GM15510 (cell line): ENCODE results near the gene CD1E.

Source experiments
- POLR2A ChIP-seq: IDR thresholded peaks from 3 replicates; pipeline ENCODE4 v1.6.1; 2011; ENCODE audit warnings: borderline replicate concordance; ENCODE audit not compliant: insufficient read length; ENCODE audit errors: extremely low read depth

CD1E gene

DNA sequence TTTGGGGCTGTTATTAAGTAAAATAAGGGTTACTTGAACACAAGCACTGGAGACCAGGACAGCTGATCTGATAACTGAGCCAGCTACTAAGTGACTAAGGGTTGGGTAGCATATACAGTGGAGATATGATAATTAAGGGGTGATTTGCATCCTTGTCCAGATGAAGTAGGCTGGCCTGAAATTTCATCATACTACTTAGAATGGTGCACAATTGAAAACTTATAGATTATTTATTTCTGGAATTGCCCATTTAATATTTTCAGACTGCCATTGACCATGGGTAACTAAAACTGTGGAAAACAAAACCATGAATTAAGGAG, 18.5 kb upstream of the CD1E start:
- no peak for TF ChIP-seq POLR2A

- no peak for TF ChIP-seq POLR2A
Observed at GRCh38 chr1:158354255-158354654, 561 bp downstream of the CD1E start.

- no peak for TF ChIP-seq POLR2A
Observed at GRCh38 chr1:158355773-158356285, 2.1 kb downstream of the CD1E start.

GRCh38 chr1:158356616-158357015, 2.9 kb downstream of the CD1E start:
- TF ChIP-seq POLR2A, result no peak

DNA sequence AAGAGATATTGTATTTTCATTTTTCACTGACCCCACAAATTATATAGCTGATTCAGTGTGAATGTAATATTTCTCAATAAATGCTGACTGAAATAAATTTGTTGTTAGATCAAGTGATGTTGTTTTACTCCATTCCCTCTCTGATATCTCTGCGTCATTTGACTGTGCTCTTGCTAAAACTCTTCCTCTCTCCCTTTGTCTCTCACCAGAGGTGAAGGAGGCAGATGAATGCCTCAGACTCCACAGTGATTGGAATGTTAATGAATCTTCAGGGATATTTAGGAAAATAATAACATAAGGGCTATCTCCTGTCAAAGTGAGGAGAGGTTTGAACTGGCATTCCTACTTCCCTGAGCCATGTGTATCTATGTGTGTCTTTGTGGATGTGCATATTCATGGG, 3.7 kb downstream of the CD1E start:
- TF ChIP-seq POLR2A, result no peak

- TF ChIP-seq POLR2A, result no peak
Observed at GRCh38 chr1:158362482-158362881, 8.8 kb downstream of the CD1E start.

DNA sequence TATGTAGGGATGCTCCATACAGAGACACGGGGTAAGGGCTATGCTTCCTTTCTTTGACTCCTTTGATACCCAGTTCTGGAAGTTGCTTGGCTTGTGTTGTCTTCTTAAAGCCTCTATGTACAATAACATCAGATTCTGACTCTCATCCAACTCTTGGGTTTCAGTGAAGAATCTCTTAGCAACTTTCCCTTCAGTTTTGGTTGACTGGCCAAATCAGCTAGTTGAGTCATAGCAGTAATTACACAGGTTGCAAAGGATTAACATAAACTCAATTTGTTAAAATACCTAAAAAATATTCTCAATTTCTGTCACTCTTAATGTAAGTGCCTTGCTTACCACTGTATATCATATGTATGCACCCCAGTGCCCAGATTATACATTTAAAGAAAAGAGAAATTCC, 9.2 kb downstream of the CD1E start:
- TF ChIP-seq POLR2A, result no peak

GRCh38 chr1:158366783-158367182, 13.1 kb downstream of the CD1E start:
- TF ChIP-seq POLR2A, result no peak

DNA sequence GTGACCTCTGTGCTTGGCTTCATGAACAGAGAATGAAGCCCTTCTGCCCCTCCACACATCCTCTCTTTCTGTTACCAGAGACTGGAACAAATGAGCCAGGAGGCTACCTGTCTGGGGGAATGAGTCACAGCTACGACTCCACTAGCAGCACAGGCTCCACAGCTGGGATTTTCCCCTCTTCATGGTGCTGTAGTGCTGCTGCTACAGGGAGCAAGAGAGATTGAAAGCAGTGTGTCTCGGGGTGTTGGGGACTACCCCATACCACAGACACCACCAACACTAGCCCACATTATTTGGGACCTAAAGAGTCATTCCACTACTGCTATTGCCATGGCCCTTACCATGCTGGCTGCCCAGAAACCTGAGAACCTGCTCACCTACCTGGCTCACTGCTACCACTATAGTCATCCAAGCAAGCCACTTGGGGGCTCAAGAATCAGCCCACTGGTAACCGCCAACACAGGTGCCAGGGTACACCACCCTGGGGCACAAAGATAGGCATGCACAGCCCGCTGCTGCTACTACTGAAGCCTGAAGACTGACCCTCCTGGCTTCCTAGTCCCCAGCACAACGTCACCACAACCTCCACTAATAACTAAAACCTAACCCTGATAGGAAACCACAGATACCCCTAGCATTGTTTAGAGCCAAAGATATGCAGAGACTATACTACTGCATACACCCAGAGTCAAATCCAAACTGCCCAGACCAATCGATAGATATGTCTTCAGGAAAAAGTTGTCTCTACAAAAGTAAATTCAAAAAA, 17.7 kb downstream of the CD1E start:
- no peak for TF ChIP-seq POLR2A

GRCh38 chr1:158374860-158375259, 21.2 kb downstream of the CD1E start:
- no peak for TF ChIP-seq POLR2A

DNA sequence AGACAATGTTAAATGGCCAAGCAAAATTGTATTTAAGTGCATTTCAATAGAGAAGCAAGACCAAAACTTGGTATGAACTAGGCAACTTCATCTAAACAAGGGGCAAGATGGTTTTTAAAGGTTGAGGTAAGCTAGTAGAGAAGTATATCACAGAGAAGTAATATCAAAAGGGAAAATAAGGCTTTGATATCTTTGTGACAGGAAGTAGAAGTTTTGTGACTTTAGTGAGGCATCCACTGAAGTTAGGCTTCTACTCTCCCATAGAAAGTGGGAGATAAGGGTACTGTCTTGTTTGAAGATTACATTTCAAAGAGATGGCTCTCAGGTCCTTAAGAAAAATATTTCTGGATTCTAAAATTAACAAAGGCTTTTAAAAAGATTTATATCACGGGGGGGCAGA, 36.6 kb downstream of the CD1E start:
- TF ChIP-seq POLR2A, result no peak

DNA sequence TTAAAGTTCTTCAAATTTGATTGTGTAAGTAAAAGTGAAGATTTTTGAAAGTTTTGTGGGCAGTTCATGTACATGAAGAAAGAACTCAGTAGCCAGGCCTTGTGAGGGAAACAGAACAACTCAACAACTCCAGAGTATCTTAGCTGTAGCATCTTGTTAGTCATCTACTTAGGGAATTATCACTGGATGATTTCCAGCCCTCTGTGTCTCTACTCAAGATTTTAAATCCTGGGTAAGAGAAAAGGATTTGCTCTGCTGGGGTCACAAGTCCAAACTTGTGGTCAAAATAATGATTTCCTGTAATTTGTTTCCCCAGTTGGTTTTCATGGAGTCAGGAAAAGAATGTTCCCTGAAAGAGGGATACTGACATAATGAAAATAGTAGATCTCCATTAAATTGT, 37.4 kb downstream of the CD1E start:
- no peak for TF ChIP-seq POLR2A

GRCh38 chr1:158393476-158393875, 39.8 kb downstream of the CD1E start:
- no peak for TF ChIP-seq POLR2A

DNA sequence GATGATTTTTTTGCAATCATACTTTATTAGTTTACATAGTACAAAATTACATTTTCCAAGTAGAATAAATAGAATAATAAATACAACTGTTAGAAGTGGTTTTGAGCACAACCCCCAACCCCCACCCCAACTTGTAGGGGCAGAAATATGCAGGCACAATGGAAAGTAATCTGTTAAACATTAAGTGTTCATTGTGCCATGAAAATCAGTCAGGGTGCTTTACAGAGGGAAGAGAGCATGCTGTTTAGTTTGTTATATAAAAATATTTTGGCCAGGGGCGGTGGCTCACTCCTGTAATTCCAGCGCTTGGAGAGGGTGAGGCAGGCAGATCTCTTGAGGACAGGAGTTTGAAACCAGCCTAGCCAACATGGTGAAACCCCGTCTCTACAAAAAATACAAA, 43.0 kb downstream of the CD1E start:
- no peak for TF ChIP-seq POLR2A

- no peak for TF ChIP-seq POLR2A
Observed at GRCh38 chr1:158398818-158399514, 45.3 kb downstream of the CD1E start, which contains the start of gene OR10T2. Gene OR10T2 (minus strand): TSS chr1:158399466. CDS start chr1:158399466, 0 bp downstream.

GRCh38 chr1:158400871-158401270, 47.2 kb downstream of the CD1E start:
- no peak for TF ChIP-seq POLR2A
